Effector CD8-positive, alpha-beta T cell (primary cell): Measurements from ENCODE around the gene PALLD.

Experiments used
- DNase-seq: peaks from one replicate; lab custom pipeline; 2025; lab: John Stamatoyannopoulos, UW

Gene PALLD

DNA sequence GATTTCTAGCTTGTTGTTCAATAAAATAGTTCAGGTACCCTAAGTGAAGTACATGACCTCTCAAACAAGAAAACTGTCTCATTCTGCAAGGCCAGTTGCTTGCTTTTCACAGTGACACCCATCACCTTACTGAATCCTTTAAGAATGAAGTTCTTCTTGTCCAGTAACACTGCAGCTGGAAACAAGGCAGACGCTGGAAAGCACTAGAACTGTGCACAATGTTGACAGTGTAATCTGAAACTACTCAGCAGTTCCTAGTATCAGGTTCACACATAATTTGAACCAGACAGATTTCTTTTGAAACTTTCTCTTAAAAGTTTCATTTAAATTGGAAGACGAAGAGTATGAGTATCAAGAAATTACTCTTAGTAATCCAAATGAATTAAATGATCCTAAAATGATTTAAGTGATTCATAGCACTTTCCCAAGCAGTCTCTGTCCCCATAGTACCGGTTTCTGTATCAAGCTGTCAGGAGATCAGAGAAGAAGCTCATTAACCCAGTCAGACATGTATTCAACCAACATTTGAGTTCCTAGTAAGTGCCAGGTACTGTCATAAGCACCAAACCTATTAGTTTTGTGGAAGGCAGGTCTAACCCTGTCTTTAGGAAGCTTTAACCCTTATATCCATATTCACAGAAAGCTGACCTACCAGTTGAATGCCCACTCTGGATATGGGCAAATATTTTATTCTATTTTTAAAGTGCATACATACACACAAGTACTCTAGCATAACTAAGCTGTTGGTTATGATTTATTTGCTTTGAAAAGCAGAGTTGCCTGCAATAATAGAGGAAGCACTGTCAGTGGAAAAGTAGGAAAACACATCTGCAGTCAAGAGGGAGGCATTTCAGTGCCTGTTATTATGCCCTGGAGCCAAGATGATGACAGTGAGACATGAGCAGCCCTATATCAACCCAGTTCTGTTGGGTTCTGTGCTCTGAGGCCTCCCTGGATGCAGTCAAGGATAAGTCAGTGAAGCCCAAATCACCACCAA lies 63.6 kb downstream of the PALLD start:
- DNase-seq = no peak

DNA sequence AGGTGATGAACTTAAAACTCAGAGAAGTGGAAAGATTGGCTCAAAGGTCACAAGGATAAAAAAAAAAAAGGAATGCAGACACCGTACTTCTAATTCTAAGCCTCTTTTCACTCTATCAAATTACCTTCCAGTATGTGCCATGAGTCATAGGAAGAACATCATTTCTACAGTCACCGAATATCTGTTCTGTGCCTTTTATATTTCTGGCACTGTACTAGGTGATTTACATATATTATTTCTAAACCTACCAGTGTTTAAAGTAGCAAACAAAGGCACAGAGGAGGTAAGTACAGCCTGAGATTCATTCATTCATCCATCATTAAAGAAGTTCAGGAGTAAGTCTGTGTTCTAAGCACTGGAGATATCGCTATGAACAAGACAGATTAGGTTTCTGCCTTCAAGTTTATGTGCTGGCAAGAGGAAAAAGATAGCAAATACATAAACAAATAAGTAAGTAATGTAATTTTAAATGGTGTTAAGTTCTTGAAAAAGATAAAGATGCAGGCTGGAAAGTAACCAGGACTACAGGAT lies 65.3 kb downstream of the PALLD start:
- DNase-seq = no peak

DNA sequence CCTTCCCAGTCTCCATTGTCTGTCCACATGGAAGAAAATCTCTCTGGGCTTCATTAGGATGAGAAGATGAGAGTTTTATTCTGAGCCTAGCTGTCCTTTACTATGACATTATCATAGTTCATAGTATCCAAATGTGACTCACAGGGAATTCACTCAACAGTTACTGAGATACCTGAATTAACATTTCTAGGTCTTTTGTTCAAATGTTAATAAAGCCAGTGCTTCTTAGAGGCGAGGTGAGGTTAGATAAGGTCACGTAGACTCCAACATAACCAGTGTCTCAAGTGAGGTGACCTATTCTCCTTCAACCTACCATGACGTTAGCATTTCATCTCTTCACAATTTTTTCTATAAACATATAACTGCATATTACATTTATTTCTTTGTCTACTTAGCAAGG lies 67.2 kb downstream of the PALLD start:
- DNase-seq = no peak

DNA sequence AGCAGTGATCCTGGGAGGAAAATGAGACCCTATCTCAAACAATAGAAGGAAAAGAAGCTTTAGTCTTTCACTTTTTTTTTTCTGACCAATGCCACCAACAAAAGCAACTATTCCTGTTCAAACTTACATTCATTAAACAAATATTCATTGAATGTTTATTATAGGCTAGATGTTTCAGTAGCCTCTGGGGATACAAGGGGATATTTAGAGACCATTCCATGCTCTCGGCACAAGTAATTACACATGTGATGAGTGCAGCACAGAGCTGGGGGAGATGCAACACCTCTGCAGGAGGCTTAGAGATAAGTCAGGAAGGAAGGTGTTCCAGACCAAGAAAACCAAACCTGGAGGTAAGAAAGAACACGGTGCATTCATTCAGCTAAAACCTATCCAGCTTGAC lies 68.3 kb downstream of the PALLD start:
- DNase-seq = no peak

DNA sequence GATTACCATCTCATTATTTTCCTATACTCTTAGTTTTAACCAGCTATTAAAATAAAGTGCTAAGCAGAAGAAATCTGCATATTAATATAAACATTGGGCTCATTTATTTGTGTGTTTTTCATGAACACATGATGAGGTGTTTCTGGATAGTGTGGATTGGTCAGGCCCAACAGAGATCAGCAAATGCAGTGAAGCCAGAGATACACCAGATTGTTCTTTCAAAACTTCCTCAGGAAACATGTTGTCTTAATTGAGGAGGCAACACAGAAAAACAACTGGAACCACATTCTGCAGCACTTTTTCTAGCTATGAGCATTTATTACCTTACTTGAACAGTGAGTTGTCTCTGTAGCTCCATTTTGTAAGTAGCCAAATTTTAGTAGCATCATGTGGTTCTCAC lies 69.9 kb downstream of the PALLD start:
- DNase-seq = no peak

DNA sequence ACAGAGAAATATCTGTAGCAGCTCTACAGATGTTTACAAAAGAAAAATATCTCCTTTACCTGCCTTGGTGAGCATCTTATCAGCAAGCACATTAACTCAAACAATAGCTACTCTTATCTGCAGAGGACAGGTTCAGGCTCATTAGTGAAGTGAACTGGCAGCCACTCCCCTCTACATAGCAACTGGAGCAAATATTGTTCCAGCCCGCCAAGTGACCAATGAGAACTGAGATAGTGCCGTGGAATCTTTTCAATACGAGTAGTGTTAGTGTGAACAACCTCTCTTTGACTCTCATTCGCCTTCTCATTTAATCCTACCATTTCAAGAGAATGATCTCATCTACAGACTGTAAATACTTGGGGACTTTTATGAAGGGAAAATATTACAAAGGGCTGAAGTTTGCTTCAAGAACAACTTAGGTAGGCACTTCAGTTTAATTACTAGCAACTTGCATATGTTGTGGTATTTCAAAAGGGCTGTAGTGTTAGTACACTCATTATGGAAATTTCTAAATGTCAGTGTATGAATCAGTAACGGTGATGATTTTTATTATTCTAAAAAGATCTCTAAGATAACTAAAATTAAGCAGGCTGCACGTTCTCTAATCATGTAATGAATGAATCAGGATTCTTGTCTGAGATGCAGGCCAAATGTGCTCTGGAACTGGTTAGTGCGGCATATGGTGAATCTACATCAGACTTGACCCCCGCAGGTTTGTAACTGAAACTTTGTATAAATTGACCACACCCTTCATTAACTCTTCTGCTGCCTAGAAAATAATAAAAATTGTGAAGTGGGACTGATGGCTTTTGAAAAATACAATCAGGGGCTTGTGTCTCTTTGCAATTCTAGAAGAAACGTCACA lies 72.4 kb downstream of the PALLD start:
- no peak for DNase-seq

DNA sequence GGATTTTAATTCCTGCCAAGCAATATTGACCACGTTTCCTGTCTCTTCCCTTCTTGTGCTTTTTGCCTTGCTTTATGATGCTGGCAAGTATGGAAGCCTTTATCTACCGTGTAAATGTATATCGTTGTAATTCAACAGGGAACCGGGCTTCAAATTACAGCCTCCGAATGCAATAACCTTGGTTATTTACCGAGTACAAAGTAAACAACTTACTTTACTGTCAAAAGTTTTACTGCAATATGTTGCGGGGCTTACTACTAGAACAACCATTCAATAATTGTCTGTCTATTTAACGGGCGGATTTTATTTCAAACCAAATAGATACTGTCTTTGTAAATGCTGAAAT lies 73.1 kb downstream of the PALLD start:
- no peak for DNase-seq

DNA sequence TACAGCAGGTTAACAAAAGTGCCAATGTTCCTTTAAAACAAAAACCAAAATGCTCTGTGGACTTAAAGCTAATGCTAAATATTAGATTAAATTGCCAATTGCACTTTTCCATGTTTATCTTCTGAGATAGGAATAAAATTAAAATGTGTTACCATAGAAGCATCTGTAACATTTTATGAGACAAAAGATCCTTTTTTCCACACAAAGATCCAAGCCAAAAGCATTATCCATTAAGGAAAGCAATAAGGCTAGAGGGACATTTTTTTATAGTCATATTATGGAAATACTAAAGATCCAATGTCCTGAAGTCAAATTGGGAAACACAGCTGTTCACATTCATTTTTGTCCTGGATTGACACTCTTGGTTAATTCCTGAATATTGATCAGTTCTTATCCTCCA lies 73.6 kb downstream of the PALLD start:
- DNase-seq = no peak

DNA sequence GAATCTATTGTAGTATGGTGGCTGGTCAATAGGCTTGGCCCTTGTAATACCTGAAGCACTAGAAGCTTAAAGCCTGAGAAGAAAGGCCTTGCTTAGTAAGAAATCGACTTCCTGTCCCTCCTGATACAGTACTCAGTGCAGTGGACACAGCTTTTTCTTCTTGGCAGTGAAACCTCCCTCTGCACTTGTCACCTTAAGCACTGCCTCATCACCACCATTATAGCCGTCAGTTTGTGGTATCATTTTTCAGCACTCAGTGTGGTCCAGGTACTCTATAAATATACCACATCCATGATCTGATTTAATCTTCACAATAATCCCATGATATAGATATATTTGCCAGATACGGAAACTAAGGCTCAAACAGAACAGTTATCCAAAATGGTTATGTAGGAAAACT lies 75.2 kb downstream of the PALLD start:
- no peak for DNase-seq

DNA sequence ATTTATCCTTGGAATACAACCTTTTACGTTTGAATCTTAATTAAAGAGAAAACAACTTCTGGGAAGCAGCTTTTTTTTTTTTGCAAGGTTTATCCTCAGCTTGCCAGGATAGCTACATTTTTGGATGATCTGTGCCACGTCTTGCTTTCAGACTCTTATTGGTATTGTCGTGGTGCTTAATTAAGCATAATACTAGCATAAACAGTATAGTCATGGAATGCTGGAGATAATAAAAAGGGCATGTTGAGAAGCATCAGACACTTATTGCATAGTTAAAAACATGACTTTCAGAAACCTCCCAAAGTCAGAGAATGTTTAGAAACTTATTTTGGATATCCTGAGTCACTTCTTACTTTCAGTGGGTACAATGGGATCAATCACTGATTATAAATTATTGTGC lies 77.0 kb downstream of the PALLD start:
- no peak for DNase-seq

DNA sequence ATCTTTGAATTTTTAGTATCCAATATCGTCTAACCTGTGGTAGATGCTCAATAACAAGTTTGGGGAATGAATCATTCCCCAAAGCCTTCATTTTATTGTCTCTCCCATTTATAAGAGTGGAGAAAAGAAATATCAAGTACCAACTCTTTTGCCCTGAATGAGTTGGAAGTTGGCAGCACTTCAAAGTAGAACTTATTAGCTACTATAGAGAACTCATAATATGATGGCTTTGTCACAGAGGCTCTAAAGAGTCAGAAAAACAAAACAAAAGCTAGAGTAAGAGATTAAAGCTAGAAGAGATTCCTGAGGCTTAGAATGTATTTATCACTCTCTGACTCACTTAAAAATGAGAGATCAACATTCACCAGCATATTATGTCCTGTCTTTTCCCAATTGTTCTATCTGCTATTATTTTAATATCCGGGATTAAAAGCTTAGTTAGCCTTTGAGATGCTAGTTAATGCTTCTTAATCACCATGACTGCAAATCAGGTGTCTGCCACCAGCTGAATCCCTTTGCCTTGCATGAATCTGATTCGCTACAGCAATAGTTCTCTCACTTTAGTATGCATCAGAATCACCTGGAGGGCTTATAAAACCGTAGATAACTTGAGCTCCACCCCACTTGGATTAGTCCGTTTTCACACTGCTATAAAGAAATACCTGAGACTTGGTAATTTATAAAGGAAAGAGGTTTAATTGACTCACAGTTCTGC lies 77.9 kb downstream of the PALLD start:
- DNase-seq = no peak

DNA sequence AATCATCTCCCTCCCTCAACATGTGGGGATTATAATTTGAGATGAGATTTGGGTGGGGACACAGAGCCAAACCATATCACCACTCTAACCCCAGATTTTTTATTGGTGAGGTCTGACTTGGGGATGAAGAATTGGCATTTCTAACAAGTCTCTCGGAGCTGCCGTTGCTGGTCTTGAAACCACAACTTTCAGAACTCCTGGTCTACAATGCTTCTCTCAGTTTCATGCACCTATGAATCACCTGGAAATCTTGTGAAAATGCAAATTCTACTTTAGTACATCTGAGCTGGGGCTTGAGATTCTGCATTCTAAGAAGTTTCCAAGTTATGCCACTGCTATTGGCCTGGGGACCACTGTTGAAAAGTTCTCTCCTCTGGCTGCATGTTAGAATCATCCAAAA lies 78.6 kb downstream of the PALLD start:
- DNase-seq = no peak

DNA sequence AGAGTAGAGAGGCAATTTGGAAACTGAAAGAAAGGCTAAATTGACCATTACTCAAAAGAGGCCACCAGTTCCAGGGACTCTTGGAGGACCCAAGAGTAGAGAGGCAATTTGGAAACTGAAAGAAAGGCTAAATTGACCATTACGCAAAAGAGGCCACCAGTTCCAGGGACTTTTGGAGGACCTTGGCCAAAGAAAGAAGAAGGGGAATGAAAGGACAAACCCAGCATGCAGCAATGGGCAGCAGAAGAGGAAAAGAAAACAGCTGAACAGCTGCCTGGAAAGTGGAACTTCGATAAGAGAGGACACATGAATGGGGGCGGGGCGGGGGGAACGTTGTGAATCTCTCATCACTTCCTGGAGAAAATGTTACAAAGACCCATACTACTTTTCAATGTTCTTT lies 80.8 kb downstream of the PALLD start:
- DNase-seq = no peak

DNA sequence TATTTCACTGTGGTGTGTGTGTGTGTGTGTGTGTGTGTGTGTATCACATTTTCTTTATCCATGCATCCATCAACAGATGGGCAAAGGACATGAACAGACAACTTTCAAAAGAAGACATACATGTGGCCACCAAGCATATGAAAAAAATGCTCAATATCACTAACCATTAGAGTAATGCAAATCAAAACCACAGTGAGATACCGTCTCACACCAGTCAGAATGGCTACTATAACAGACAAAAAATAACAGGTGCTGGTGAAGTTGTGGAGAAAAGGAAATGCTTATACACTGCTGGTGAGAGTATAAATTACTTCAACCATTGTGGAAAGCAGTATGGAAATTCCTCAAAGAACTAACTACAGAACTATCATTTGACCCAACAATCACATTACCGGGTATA lies 83.4 kb downstream of the PALLD start:
- no peak for DNase-seq

DNA sequence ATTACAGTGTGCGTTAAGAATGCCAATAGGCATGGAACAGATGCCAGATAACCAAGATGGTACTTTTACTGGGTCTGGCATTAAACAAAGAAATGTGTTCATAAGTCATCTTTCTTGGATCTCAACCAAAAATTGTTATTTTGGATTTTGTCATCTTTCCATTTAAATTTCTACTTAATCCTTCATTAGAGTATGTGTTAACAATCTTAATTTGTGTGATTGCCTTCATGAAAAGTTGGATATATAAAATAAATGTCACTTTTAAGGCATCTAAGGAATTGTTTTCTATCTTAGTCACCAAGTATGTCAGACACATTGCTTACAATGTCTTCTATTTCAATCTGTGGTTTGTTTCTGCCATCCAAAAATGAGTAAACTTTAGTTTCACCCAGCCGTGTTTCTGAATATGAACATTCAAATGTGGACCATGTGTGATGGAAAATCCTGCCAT lies 87.5 kb downstream of the PALLD start:
- DNase-seq = no peak

DNA sequence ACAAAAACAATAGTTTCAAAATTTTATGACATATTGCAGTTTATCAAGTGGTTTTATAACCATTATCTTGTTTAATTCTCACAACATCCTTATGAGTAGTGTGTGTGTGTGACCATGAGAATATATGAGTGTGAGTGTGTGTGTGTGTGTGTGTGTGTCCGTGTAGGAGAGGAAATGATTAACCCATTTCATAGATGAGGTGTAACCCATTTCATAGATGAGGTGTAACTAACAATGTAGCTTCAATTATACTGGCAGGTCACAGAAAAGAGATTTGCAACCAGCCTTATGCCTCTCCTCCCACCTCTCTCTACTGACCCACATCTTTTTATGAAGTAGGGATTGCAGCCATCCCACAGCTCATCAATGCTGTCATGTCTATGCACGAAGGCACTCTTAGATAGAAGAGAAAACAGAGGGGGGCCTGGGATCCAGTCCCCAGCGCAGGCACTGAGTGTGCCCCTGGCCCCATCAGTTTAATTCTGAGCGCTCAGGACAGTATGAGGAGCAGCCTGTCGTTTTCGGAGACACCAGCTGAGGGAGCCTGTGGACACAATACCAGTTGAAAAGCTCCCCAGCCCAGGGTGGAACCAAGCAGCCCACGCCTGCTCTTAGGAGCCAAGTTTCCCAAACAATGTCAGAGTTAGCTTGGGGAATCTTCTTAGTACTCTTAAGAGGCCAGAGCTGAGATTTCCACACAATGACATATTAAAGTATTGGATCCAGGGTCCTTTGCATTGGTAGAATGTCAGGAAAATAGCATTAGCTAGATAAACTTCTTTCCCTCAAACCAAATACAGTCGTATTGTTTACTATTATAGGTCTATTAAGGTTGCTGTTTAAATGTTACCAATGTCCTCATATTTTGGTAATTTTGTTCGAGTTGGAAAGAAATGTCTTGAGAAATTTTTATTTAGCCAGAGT lies 88.6 kb downstream of the PALLD start:
- DNase-seq = no peak

DNA sequence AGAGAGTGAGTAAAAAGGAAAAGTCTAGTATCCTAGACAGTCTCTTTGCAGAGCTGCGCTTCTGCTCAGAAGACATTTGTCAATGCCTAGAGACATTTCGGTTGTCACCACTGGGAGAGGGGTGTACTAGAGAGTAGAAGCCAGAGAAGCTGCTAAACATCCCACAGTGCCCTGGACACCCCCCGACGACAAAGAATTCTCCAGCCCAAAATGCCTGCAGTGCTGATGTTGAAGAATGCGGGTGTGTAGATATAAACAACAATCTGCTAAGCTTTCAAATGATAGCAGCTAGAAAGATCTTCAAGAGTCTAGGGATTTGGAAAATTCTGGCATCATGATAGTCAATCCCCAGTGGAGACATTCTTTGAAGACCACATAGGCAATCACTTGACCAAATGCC lies 90.1 kb downstream of the PALLD start:
- no peak for DNase-seq

DNA sequence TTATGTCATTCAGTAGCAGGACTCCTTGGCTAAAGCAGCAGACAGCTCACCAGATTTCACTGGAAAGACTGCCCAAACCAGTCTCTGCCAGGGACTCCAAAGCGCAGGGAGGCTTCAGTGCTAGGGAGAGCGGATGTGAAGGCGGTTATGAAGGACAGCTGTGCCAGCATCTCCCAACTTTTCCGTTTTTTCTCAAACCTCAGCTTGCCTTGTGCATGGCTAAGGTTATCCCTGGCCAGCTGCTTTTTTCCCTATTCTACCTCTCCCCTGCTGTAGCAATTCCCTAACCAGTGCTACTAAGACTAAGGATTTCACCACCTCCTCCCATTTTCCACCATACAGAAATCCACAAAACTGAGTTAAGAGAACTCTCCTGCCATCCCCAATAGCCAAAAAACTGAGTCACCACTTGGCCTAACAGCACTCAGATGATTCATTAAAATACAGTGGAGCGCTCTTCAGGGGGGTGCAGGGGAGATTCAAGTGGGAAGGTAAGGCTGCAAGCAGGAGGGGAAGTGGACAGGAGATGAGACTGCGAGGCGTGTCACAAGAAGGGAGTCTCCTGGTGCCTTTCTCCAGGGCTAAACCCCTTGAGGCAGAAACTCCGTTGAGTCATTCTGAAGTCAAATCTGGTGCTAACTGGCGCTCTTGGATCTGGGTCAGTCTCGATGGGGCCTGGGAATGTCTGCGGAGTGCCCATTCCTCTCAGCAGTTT lies 90.7 kb downstream of the PALLD start:
- no peak for DNase-seq

DNA sequence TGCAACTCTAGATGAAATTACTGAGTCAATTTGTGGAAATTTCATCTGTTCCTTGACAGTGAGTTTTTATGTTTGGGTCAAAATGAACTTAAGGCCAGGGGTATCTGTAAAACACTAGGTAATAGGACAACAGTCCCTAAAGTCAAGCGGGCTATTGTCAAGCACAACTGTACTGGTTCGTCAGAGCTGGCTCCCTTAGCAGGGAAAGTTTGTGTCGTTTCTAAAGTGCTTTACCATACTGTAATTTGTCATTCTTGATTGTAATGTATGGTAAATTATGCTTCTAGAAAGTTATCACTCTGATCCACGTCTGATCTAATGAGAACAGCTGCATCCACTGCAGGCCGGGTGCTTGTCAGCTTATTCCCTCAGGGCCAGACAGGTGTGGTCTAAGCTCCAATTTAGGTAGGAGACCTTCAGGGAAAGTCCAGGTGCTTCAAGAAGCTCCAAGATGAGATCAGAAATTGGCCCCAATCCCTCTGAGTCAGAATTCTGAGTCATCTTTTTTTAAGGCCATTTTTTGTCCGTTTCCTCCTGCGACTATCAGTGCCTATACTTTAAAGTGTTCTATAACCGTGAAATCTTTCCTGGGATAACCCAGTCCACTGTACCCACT lies 92.2 kb downstream of the PALLD start:
- DNase-seq = no peak

DNA sequence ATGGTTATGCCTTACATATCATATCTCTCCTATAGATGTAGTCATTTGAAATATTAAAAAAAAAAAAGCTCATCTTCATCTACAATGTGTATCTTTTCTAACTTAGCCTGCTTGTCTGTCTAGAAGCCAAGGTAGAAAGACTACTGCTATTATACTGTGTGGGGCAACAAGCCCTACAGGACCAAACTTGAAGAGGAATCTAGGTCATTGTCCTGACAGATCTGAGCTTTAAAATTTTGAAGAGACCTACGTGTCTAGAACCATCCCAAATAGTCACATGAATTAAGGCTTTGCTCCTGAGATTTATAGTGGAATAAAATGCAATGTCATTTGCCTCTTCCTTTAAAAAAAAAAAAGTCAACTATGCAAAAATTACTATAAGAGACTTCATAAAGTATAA lies 95.8 kb downstream of the PALLD start:
- DNase-seq = no peak
